ENCODE data around the gene KYNU. TPM values are rescaled to one million over a fixed set of nuclear protein-coding genes. Genes with fewer than 3 reads are reported as not detected.

KYNU gene
- total RNA-seq, 1 experiment from 2014 or later = 78.7 TPM

DNA sequence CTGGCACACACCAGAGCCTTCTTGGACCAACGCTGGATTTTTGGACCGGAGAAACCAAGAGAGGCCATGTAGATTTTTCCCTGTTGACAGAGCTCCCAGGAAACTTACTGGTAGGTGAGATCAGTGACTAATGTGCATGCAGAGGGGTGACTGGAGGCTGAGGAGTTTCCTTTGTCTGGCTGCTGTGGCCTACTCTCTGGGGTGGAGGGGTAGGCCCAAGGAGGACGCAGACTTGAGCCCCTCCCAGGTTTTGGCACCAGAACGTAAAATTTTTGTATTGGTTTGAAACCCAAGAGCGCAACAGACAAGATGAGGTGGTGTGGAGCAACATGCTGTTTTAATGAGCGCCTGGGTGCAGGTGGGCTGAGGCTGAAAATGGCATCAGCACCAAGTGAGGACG, 59.2 kb downstream of the KYNU start:
- intact Hi-C loops (cut with micrococcal nuclease; ENCODE audit: unreplicated experiment) = no loop called here
- H3K36me3 Mint-ChIP-seq (ENCODE audit: insufficient read depth, unreplicated experiment) = peaks cover 34% of the 10 kb centered on the region
- H3K9me3 Mint-ChIP-seq (ENCODE audit: low read depth, unreplicated experiment) = no peaks in the 10 kb centered on the region
- no TSS peak for BruUV-seq (replicated peaks)
- CTCF ChIA-PET = no interaction called here
- no peak overlapping the region for H3K4me3 Mint-ChIP-seq (ENCODE audit: low read depth, unreplicated experiment)
- H3K27me3 Mint-ChIP-seq (ENCODE audit: unreplicated experiment) = no peaks in the 10 kb centered on the region
- H3K4me1 Mint-ChIP-seq (ENCODE audit: low read depth, unreplicated experiment) = peaks cover 31% of the 10 kb centered on the region
- TF ChIP-seq, protein P1, sequence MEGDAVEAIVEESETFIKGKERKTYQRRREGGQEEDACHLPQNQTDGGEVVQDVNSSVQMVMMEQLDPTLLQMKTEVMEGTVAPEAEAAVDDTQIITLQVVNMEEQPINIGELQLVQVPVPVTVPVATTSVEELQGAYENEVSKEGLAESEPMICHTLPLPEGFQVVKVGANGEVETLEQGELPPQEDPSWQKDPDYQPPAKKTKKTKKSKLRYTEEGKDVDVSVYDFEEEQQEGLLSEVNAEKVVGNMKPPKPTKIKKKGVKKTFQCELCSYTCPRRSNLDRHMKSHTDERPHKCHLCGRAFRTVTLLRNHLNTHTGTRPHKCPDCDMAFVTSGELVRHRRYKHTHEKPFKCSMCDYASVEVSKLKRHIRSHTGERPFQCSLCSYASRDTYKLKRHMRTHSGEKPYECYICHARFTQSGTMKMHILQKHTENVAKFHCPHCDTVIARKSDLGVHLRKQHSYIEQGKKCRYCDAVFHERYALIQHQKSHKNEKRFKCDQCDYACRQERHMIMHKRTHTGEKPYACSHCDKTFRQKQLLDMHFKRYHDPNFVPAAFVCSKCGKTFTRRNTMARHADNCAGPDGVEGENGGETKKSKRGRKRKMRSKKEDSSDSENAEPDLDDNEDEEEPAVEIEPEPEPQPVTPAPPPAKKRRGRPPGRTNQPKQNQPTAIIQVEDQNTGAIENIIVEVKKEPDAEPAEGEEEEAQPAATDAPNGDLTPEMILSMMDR (IDR thresholded peaks at IDR 0.05; ENCODE audit: unreplicated experiment) = no peak
- no peak for DNase-seq
- H3K27ac Mint-ChIP-seq (ENCODE audit: unreplicated experiment) = no peak overlapping the region

DNA sequence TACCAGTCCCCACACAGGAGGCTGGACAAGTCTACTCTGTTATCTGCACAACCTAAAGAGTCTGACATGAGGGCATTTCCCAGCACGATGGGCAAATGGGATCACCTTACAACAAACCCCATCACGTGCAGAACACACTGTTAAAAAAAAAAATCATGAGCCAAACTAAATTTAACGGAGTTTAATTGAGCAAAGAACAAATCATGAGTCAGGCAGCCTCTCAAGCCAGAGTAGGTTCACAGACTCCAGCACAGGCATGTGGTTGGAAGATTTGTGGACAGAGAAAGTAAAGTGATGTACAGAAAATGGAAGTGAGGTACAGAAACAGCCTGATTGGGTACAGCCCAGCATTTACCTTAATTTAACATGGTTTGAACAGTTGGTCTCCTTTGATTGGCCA, 59.9 kb downstream of the KYNU start:
- no peaks in the 10 kb centered on the region for H3K27me3 Mint-ChIP-seq (ENCODE audit: unreplicated experiment)
- CTCF ChIA-PET = no interaction called here
- DNase-seq = no peak
- H3K4me3 Mint-ChIP-seq (ENCODE audit: low read depth, unreplicated experiment) = no peak overlapping the region
- no peaks in the 10 kb centered on the region for H3K9me3 Mint-ChIP-seq (ENCODE audit: low read depth, unreplicated experiment)
- H3K4me1 Mint-ChIP-seq (ENCODE audit: low read depth, unreplicated experiment) = peaks cover 31% of the 10 kb centered on the region
- no peak overlapping the region for H3K27ac Mint-ChIP-seq (ENCODE audit: unreplicated experiment)
- TF ChIP-seq, protein P1 (IDR thresholded peaks at IDR 0.05; ENCODE audit: unreplicated experiment) = no peak
- BruUV-seq (replicated peaks) = no TSS peak
- intact Hi-C loops (cut with micrococcal nuclease; ENCODE audit: unreplicated experiment) = no loop called here
- H3K36me3 Mint-ChIP-seq (ENCODE audit: insufficient read depth, unreplicated experiment) = peaks cover 35% of the 10 kb centered on the region

DNA sequence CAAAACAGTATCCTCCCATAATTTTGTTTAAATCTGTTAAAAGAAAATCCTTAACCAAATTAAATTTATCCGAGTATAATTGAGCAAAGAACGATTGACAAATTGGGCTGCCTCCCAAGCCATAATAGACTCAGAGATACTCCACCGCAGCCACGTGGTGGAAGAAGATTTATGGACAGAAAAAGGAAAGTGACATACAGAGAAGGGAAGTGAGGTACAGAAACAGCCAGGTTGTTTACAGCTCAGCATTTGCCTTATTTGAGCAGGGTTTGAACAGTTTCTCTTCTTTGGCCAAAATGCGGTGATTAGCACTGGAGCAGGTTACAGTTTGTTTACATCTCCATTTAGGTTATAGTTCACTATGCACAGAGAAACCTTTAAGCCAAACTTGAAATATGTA, 60.8 kb downstream of the KYNU start:
- TF ChIP-seq, protein P1 (IDR thresholded peaks at IDR 0.05; ENCODE audit: unreplicated experiment) = no peak
- intact Hi-C loops (cut with micrococcal nuclease; ENCODE audit: unreplicated experiment) = no loop called here
- Mint-ChIP-seq H3K27ac (ENCODE audit: unreplicated experiment) (no peak overlapping the region), H3K4me3 (ENCODE audit: low read depth, unreplicated experiment) (no peak overlapping the region), H3K36me3 (ENCODE audit: insufficient read depth, unreplicated experiment) (peaks cover 35% of the 10 kb centered on the region), H3K9me3 (ENCODE audit: low read depth, unreplicated experiment) (no peaks in the 10 kb centered on the region), H3K27me3 (ENCODE audit: unreplicated experiment) (no peaks in the 10 kb centered on the region), H3K4me1 (ENCODE audit: low read depth, unreplicated experiment) (peaks cover 38% of the 10 kb centered on the region)
- no peak for DNase-seq
- no TSS peak for BruUV-seq (replicated peaks)
- CTCF ChIA-PET = no interaction called here

DNA sequence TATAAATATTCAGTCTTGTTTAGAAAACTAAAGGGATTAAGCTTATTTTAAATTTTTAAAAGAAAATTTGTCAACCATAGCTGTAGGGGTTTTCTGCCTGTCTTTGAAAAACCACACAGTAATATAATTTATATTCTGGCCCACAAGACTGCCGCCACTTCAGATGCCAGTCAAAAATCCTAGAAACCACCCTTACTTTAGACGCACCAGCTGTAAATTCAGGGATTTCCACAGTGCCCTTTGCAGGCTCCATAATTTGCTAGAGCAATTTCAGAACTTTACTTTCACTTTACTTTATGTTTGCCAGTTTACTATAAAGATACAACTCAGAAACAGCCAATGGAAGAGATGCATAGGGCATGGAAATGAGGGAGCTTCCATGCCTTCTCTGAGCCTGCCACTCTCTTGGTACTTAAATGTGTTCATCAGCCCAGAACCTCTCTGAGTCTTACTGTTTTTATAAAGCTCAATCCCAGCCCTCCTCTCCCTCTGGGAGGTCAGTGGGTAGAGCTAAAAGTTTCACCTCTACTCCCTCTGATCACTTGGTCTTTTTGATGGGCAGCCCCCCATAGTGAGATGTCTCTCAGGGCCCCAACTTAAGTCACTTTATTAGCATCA, 63.3 kb downstream of the KYNU start:
- BruUV-seq (replicated peaks) = no TSS peak
- CTCF ChIA-PET = no interaction called here
- H3K27me3 Mint-ChIP-seq (ENCODE audit: unreplicated experiment) = no peaks in the 10 kb centered on the region
- H3K27ac Mint-ChIP-seq (ENCODE audit: unreplicated experiment) = peak overlapping the region; percentile 8
- H3K36me3 Mint-ChIP-seq (ENCODE audit: insufficient read depth, unreplicated experiment) = peaks cover 47% of the 10 kb centered on the region
- no peak for DNase-seq
- intact Hi-C loops (cut with micrococcal nuclease; ENCODE audit: unreplicated experiment) = no loop called here
- TF ChIP-seq, protein P1 (IDR thresholded peaks at IDR 0.05; ENCODE audit: unreplicated experiment) = no peak
- no peaks in the 10 kb centered on the region for H3K9me3 Mint-ChIP-seq (ENCODE audit: low read depth, unreplicated experiment)
- peaks cover 51% of the 10 kb centered on the region for H3K4me1 Mint-ChIP-seq (ENCODE audit: low read depth, unreplicated experiment)
- no peak overlapping the region for H3K4me3 Mint-ChIP-seq (ENCODE audit: low read depth, unreplicated experiment)
